Measurements from ENCODE around the gene PRDM4. TPM values are rescaled to one million over a fixed set of nuclear protein-coding genes. Genes with fewer than 3 reads are reported as not detected.

The PRDM4 gene
- total RNA-seq, 2 experiments from 2014 or later: 24.1 to 24.9 TPM

Other genes with a start within 250 kb of the PRDM4 start
- 10 to 100 TPM; 40.9 to 44.6 TPM for gene PWP1, start 75.3 kb downstream of the PRDM4 start, total RNA-seq
- not detected for gene ASCL4, start 13.6 kb upstream of the PRDM4 start, total RNA-seq